Activated CD8-positive, alpha-beta T cell treated with anti-CD3 and anti-CD28 coated beads, Interleukin-2, amount 10 ng/mL, durations not matched to agents 7 days and 5 days (primary cell): ENCODE measurements around the gene HOXD12. TPM values are rescaled to one million over a fixed set of nuclear protein-coding genes. Genes with fewer than 3 reads are reported as not detected.

Source experiments
- ATAC-seq: fragments of 150-1000 bp; cut with Tn5 transposase; one replicate; pipeline ENCODE4 v1.10.0; 2021; ENCODE audit warnings: moderate library complexity
- CTCF ChIA-PET: fragments of 350-600 bp; sonication (Branson Sonifier 250); formaldehyde crosslinking; loops from one replicate; lab custom pipeline; 2021; ENCODE audit warnings: antibody characterized with exemption; lab: Charles Lee
- POLR2A ChIA-PET: fragments of 350-600 bp; sonication (Branson Sonifier 250); formaldehyde crosslinking; loops from one replicate; lab custom pipeline; 2021; ENCODE audit warnings: antibody characterized with exemption; lab: Charles Lee
- DNase-seq: peaks from one replicate; pipeline ENCODE4 v3.0.0-alpha.2; 2020
- H3K27ac Mint-ChIP-seq: one replicate; pipeline ENCODE4 v1.8.0; 2021; ENCODE audit warnings: mild to moderate bottlenecking, mixed read lengths
- H3K27me3 Mint-ChIP-seq: one replicate; pipeline ENCODE4 v1.8.0; 2021; ENCODE audit warnings: low read depth, mixed read lengths
- H3K36me3 Mint-ChIP-seq: one replicate; pipeline ENCODE4 v1.8.0; 2021; ENCODE audit warnings: low read depth, mixed read lengths
- H3K4me1 Mint-ChIP-seq: one replicate; pipeline ENCODE4 v1.8.0; 2021; ENCODE audit warnings: low read depth, mixed read lengths
- H3K4me3 Mint-ChIP-seq: one replicate; pipeline ENCODE4 v1.8.0; 2021; ENCODE audit warnings: mild to moderate bottlenecking, mixed read lengths
- H3K9me3 Mint-ChIP-seq: one replicate; pipeline ENCODE4 v1.8.0; 2022; ENCODE audit warnings: mixed read lengths; ENCODE audit not compliant: insufficient read depth
- total RNA-seq, 2 experiments: library from RNA; stranded (reverse); gene quantifications; one replicate each; pipeline ENCODE4 v1.2.3, GENCODE V29; 2021

Gene HOXD12
- not detected for total RNA-seq

- H3K27ac Mint-ChIP-seq: no peak within 1 kb of the TSS
- peaks cover 12% of the 10 kb centered on the region for H3K4me1 Mint-ChIP-seq
- POLR2A ChIA-PET: no interaction called here
- CTCF ChIA-PET: no interaction called here
- H3K9me3 Mint-ChIP-seq: no peaks in the 10 kb centered on the region
- H3K4me3 Mint-ChIP-seq: no peak within 1 kb of the TSS
- H3K27me3 Mint-ChIP-seq: peaks cover 85% of the 10 kb centered on the region
- no peak for DNase-seq
- H3K36me3 Mint-ChIP-seq: peaks cover 1% of the 10 kb centered on the region
- no peak for ATAC-seq
These were observed at the start of gene HOXD12 for GRCh38 chr2:176099728-176100546. TSS of gene HOXD12 (plus strand) at chr2:176099795. CDS start at chr2:176099802, 7 bp downstream.

- DNase-seq: no peak
- no peaks in the 10 kb centered on the region for H3K9me3 Mint-ChIP-seq
- POLR2A ChIA-PET: no interaction called here
- no peak overlapping the region for H3K4me3 Mint-ChIP-seq
- H3K27me3 Mint-ChIP-seq: peaks cover 29% of the 10 kb centered on the region
- no peak overlapping the region for H3K27ac Mint-ChIP-seq
- H3K36me3 Mint-ChIP-seq: no peaks in the 10 kb centered on the region
- no peaks in the 10 kb centered on the region for H3K4me1 Mint-ChIP-seq
- CTCF ChIA-PET: no interaction called here
- no peak for ATAC-seq
These were observed 43.2 kb upstream of the HOXD12 start for GRCh38 chr2:176056406-176056805.

GRCh38 chr2:176063958-176064357 lies 35.6 kb upstream of the HOXD12 start:
- H3K27me3 Mint-ChIP-seq: peaks cover 58% of the 10 kb centered on the region
- DNase-seq: no peak
- peaks cover 5% of the 10 kb centered on the region for H3K4me1 Mint-ChIP-seq
- H3K27ac Mint-ChIP-seq: no peak overlapping the region
- H3K4me3 Mint-ChIP-seq: no peak overlapping the region
- no peaks in the 10 kb centered on the region for H3K9me3 Mint-ChIP-seq
- H3K36me3 Mint-ChIP-seq: peaks cover 3% of the 10 kb centered on the region
- CTCF ChIA-PET: interaction anchor here (1.1 to 1.4 kb wide), 2 partner anchors 33 to 374 kb away, joined by 3 read pairs; no protein-coding TSS in a partner anchor
- POLR2A ChIA-PET: no interaction called here
- ATAC-seq: no peak

GRCh38 chr2:176066645-176067588 lies 32.7 kb upstream of the HOXD12 start:
- ChIA-PET CTCF (no interaction called here), POLR2A (no interaction called here)
- peaks cover 5% of the 10 kb centered on the region for H3K4me1 Mint-ChIP-seq
- H3K4me3 Mint-ChIP-seq: no peak overlapping the region
- H3K36me3 Mint-ChIP-seq: peaks cover 3% of the 10 kb centered on the region
- H3K27ac Mint-ChIP-seq: no peak overlapping the region
- H3K27me3 Mint-ChIP-seq: peaks cover 77% of the 10 kb centered on the region
- DNase-seq: no peak
- no peak for ATAC-seq
- H3K9me3 Mint-ChIP-seq: no peaks in the 10 kb centered on the region

- H3K4me3 Mint-ChIP-seq: no peak overlapping the region
These were observed 31.8 kb upstream of the HOXD12 start for GRCh38 chr2:176067589-176068418.

GRCh38 chr2:176068419-176068832 lies 31.2 kb upstream of the HOXD12 start:
- Mint-ChIP-seq H3K4me1 (peaks cover 5% of the 10 kb centered on the region), H3K27me3 (peaks cover 87% of the 10 kb centered on the region), H3K9me3 (no peaks in the 10 kb centered on the region), H3K36me3 (peaks cover 3% of the 10 kb centered on the region), H3K4me3 (no peak overlapping the region), H3K27ac (no peak overlapping the region)
- no peak for DNase-seq
- ChIA-PET POLR2A (no interaction called here), CTCF (no interaction called here)
- ATAC-seq: no peak

More at GRCh38 chr2:176067589-176068418, 31.8 kb upstream of the HOXD12 start:
- Mint-ChIP-seq H3K27ac (no peak overlapping the region), H3K9me3 (no peaks in the 10 kb centered on the region), H3K4me1 (peaks cover 5% of the 10 kb centered on the region), H3K36me3 (peaks cover 3% of the 10 kb centered on the region), H3K27me3 (peaks cover 83% of the 10 kb centered on the region)
- ATAC-seq: no peak
- CTCF ChIA-PET: no interaction called here
- no peak for DNase-seq
- POLR2A ChIA-PET: no interaction called here

GRCh38 chr2:176071330-176072291 lies 28.0 kb upstream of the HOXD12 start:
- ATAC-seq (no peak), DNase-seq (no peak)
- Mint-ChIP-seq H3K27me3 (peaks cover 93% of the 10 kb centered on the region), H3K27ac (no peak overlapping the region), H3K9me3 (no peaks in the 10 kb centered on the region), H3K4me3 (no peak overlapping the region), H3K36me3 (no peaks in the 10 kb centered on the region), H3K4me1 (peaks cover 5% of the 10 kb centered on the region)
- CTCF ChIA-PET: no interaction called here
- POLR2A ChIA-PET: no interaction called here

GRCh38 chr2:176072292-176072669 lies 27.3 kb upstream of the HOXD12 start:
- H3K27me3 Mint-ChIP-seq: peaks cover 90% of the 10 kb centered on the region
- no peak for DNase-seq
- CTCF ChIA-PET: no interaction called here
- no peak for ATAC-seq
- peaks cover 5% of the 10 kb centered on the region for H3K4me1 Mint-ChIP-seq
- H3K36me3 Mint-ChIP-seq: no peaks in the 10 kb centered on the region
- no peaks in the 10 kb centered on the region for H3K9me3 Mint-ChIP-seq
- H3K4me3 Mint-ChIP-seq: no peak overlapping the region
- no peak overlapping the region for H3K27ac Mint-ChIP-seq
- POLR2A ChIA-PET: no interaction called here

- ChIA-PET POLR2A (interaction anchor here (0.9 kb wide), 1 partner anchor 21 kb away, joined by 4 read pairs; no protein-coding TSS in a partner anchor), CTCF (interaction anchor here (0.7 to 1.5 kb wide), 3 partner anchors 9 to 383 kb away, joined by 3 to 4 read pairs (median 4); no protein-coding TSS in a partner anchor)
- H3K27ac Mint-ChIP-seq: no peak overlapping the region
- peaks cover 84% of the 10 kb centered on the region for H3K27me3 Mint-ChIP-seq
- ATAC-seq (no peak), DNase-seq (no peak)
- no peaks in the 10 kb centered on the region for H3K36me3 Mint-ChIP-seq
- H3K4me1 Mint-ChIP-seq: no peaks in the 10 kb centered on the region
- H3K4me3 Mint-ChIP-seq: no peak overlapping the region
- H3K9me3 Mint-ChIP-seq: no peaks in the 10 kb centered on the region
These were observed 26.4 kb upstream of the HOXD12 start for GRCh38 chr2:176072951-176073904.
